Fibroblast of lung (primary cell): ENCODE measurements around the gene C9orf50.

Source experiments
- CTCF ChIP-seq, 2 donors: IDR thresholded peaks in 1 of 2; conservative IDR thresholded peaks in 1 of 2; 1 replicate in 1 of 2; 2 replicates in 1 of 2; pipeline ENCODE4 v1.5.1; 2011 to 2012; ENCODE audit warnings: low read length in 2 of 2, control low read depth in 1 of 2, inconsistent platforms in 1 of 2, low read depth in 1 of 2, mild to moderate bottlenecking in 1 of 2
- EZH2 ChIP-seq: IDR thresholded peaks from 2 replicates; pipeline ENCODE4 v1.5.1; 2012; ENCODE audit warnings: low read length, control low read depth, mild to moderate bottlenecking; ENCODE audit errors: missing control alignments

DNA sequence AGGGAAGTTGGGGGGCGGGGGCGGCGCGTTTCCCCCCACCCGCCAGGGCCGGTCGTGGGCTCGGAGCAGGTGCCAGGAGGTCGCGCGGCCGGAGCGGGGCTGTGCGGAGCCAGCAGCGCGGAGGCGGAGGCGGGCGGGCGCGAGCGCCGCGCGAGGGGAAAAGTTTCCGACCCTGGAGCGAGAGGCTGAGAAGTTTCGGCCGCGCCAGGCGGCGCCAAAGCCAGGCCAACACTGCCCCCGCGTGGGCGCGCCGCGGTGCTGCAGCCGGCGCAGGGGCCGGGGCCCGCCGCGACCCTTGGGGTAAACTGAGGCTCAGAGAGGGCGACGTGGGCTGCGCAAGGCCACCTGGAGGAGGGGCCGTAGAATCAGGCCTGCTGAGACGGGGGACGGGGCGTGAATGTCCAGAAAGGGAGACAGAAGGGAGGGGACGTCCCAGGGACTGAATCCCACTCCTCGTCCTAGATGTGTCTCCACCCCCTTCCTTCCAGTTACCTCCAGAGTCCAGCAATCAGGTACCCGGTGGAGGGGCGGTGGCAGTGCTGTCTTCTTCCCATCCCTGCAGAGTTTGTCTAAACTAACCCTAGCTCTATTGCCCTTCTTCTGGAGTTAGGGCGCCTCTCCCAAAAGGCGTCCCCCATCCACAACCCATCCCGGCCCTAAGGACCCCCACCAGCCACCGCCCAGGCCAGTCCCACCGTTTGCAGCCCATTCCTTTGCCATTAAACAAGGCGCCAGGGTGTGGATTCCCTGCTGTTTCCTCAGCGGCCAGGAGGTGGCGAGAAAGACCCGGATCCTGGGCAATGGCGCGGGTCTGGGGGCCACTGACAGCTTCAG lies 10.2 kb downstream of the C9orf50 start:
- TF ChIP-seq CTCF (conservative IDR thresholded peaks at IDR 0.05 in 1 of 2, IDR thresholded peaks at IDR 0.05 in 1 of 2; ENCODE audit: low read depth in 1 of 2, low read length in 2 of 2) (peak; percentile 73 to 78), EZH2 (no peak)
